HL-60 (cell line): ENCODE results near the gene HMGB1.

Experiments
- GABPA ChIP-seq: IDR thresholded peaks from 2 replicates; pipeline ENCODE4 v1.6.1; 2012; ENCODE audit warnings: low read depth
- TF ChIP-seq, protein P1 (sequence below): IDR thresholded peaks from 2 replicates; pipeline ENCODE4 v1.6.1; 2012; ENCODE audit warnings: low read depth; ENCODE audit not compliant: insufficient replicate concordance

DNA sequence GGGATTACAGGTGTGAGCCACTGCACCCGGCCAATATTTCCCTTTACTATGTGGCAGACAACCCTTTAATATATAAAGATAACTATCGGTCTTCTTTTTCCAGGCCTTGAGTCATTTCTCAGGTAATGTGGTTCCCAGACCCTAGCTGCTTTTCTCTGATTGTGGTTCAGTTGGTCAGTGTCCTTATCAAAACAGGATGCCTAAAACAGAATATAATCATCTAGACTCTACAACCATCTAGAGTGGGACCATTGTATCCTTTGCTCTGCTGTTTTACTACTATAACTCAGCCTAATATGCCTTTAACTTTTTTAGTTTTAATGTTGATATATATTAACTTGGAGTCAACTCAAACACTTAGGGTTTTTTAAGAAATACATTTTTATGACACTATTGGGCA is 30.0 kb upstream of the HMGB1 start:
- TF ChIP-seq, protein P1, sequence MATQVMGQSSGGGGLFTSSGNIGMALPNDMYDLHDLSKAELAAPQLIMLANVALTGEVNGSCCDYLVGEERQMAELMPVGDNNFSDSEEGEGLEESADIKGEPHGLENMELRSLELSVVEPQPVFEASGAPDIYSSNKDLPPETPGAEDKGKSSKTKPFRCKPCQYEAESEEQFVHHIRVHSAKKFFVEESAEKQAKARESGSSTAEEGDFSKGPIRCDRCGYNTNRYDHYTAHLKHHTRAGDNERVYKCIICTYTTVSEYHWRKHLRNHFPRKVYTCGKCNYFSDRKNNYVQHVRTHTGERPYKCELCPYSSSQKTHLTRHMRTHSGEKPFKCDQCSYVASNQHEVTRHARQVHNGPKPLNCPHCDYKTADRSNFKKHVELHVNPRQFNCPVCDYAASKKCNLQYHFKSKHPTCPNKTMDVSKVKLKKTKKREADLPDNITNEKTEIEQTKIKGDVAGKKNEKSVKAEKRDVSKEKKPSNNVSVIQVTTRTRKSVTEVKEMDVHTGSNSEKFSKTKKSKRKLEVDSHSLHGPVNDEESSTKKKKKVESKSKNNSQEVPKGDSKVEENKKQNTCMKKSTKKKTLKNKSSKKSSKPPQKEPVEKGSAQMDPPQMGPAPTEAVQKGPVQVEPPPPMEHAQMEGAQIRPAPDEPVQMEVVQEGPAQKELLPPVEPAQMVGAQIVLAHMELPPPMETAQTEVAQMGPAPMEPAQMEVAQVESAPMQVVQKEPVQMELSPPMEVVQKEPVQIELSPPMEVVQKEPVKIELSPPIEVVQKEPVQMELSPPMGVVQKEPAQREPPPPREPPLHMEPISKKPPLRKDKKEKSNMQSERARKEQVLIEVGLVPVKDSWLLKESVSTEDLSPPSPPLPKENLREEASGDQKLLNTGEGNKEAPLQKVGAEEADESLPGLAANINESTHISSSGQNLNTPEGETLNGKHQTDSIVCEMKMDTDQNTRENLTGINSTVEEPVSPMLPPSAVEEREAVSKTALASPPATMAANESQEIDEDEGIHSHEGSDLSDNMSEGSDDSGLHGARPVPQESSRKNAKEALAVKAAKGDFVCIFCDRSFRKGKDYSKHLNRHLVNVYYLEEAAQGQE: no peak
- no peak for TF ChIP-seq GABPA
